ENCODE results near the gene TRIM25.

The TRIM25 gene

GRCh38 chr17:56867948-56868376, 45.9 kb downstream of the TRIM25 start:
- DNase-seq (ENCODE audit: low read depth, low spot score), result no peak

- DNase-seq (ENCODE audit: low read depth, low spot score), result no peak
These were observed 47.4 kb downstream of the TRIM25 start for GRCh38 chr17:56866496-56866895.

- no peak for DNase-seq (ENCODE audit: low read depth, low spot score)
These were observed 47.8 kb downstream of the TRIM25 start for GRCh38 chr17:56866076-56866475.

- DNase-seq (ENCODE audit: low read depth, low spot score), result no peak
These were observed 49.9 kb downstream of the TRIM25 start for GRCh38 chr17:56863974-56864373.

GRCh38 chr17:56861899-56862298, 52.0 kb downstream of the TRIM25 start:
- DNase-seq (ENCODE audit: low read depth, low spot score), result no peak

- no peak for DNase-seq (ENCODE audit: low read depth, low spot score)
These were observed 62.8 kb downstream of the TRIM25 start for GRCh38 chr17:56851008-56851407.

GRCh38 chr17:56850591-56850990, 63.3 kb downstream of the TRIM25 start:
- DNase-seq (ENCODE audit: low read depth, low spot score), result no peak

GRCh38 chr17:56849131-56849530, 64.7 kb downstream of the TRIM25 start:
- no peak for DNase-seq (ENCODE audit: low read depth, low spot score)

- no peak for DNase-seq (ENCODE audit: low read depth, low spot score)
These were observed 66.7 kb downstream of the TRIM25 start for GRCh38 chr17:56847106-56847505.

GRCh38 chr17:56845934-56846333, 67.9 kb downstream of the TRIM25 start:
- DNase-seq (ENCODE audit: low read depth, low spot score), result no peak

- no peak for DNase-seq (ENCODE audit: low read depth, low spot score)
These were observed 71.3 kb downstream of the TRIM25 start for GRCh38 chr17:56842577-56842976.

- no peak for DNase-seq (ENCODE audit: low read depth, low spot score)
These were observed 75.2 kb downstream of the TRIM25 start for GRCh38 chr17:56838687-56839086.
